Right lobe of liver (tissue), 6 donors: ENCODE measurements around the gene PTPN5. TPM values are rescaled to one million over a fixed set of nuclear protein-coding genes. Genes with fewer than 3 reads are reported as not detected.

Experiments used
- ATAC-seq, 4 donors: fragments of 200-7000 bp; cut with Tn5 transposase; one replicate each; pipeline ENCODE4 v1.9.1; 2020; ENCODE audit warnings: mild to moderate bottlenecking in 4 of 4, moderate library complexity in 4 of 4
- DNase-seq, 3 donors: peaks; one replicate each; pipeline ENCODE4 v3.0.0-alpha.2; 2020
- H3K27ac ChIP-seq, 3 donors: fragments of 200-600 bp; one replicate each; pipeline ENCODE4 v1.8.0; 2022
- H3K27me3 ChIP-seq, 2 donors: fragments of 200-600 bp; one replicate each; pipeline ENCODE4 v1.8.0; 2022
- H3K36me3 ChIP-seq, 4 donors: fragments of 200-600 bp; sonication (generic) in 1 of 4; one replicate each; pipeline versions ENCODE4 v1.5.1 to v1.8.0; 2017 to 2022; ENCODE audit warnings: control low read depth in 1 of 4
- H3K4me1 ChIP-seq, 4 donors: fragments of 200-600 bp; sonication (generic) in 1 of 4; one replicate each; pipeline versions ENCODE4 v1.5.1 to v1.8.0; 2017 to 2022; ENCODE audit warnings: control low read depth in 1 of 4
- H3K4me3 ChIP-seq, 3 donors: fragments of 200-600 bp; one replicate each; pipeline ENCODE4 v1.8.0; 2022
- H3K9me3 ChIP-seq, 4 donors: fragments of 200-600 bp; sonication (generic) in 1 of 4; one replicate each; pipeline versions ENCODE4 v1.5.1 to v1.8.0; 2017 to 2022; ENCODE audit warnings: control low read depth in 1 of 4
- POLR2A ChIP-seq: fragments of 450-650 bp; IDR thresholded peaks from one replicate; pipeline ENCODE4 v1.6.1; 2017; ENCODE audit warnings: antibody characterized with exemption, mild to moderate bottlenecking
- WGBS: methylation state at CpG from one replicate; pipeline ENCODE4 v1.1.6; 2018; ENCODE audit warnings: low coverage, low lambda C conversion rate; ENCODE audit not compliant: insufficient coverage; ENCODE audit errors: missing lambda C conversion rate; 5-methylcytosine and 5-hydroxymethylcytosine counted together
- intact Hi-C, 2 donors: fragments of 100-400 bp; cut with DNase I; formaldehyde crosslinking; loops; one replicate each; pipeline versions ENCODE4 v1.11.2 to v1.14.1; 2022
- total RNA-seq, 6 experiments: library from RNA; depleted of rRNA in 2 of 6; stranded (reverse); fragments of >200 nt in 2 of 6; fragmentation: NEBNext Ultra II Directional in 3 of 6; extraction: Animal tissue kit (Norgen Biotek cat#: 25700) in 3 of 6; gene quantifications; one replicate each; pipeline versions ENCODE4 v1.1.0 to v1.2.4, GENCODE V29; 2016 to 2023
- TF ChIP-seq, protein P1 (sequence below), 4 donors: fragments of 200-600 bp in 3 of 4; fragments of 450-650 bp in 1 of 4; IDR thresholded peaks; one replicate each; pipeline versions ENCODE4 v1.5.1 to v1.8.0; 2016 to 2022; ENCODE audit warnings: antibody characterized with exemption in 4 of 4, mild to moderate bottlenecking in 2 of 4
- donor health status: DM: no; HTN: yes; CAD: no.
- donor health status: DM: no; HTN: no; CAD: no.
- donor health status: DM: no; HTN: no; CAD: no.
- donor health status: DM: no; HTN: yes; CAD: no.
- donor health status: DM: no; HTN: yes; CAD: no.

PTPN5 gene
- total RNA-seq, 6 experiments from 2014 or later, result not detected

DNA sequence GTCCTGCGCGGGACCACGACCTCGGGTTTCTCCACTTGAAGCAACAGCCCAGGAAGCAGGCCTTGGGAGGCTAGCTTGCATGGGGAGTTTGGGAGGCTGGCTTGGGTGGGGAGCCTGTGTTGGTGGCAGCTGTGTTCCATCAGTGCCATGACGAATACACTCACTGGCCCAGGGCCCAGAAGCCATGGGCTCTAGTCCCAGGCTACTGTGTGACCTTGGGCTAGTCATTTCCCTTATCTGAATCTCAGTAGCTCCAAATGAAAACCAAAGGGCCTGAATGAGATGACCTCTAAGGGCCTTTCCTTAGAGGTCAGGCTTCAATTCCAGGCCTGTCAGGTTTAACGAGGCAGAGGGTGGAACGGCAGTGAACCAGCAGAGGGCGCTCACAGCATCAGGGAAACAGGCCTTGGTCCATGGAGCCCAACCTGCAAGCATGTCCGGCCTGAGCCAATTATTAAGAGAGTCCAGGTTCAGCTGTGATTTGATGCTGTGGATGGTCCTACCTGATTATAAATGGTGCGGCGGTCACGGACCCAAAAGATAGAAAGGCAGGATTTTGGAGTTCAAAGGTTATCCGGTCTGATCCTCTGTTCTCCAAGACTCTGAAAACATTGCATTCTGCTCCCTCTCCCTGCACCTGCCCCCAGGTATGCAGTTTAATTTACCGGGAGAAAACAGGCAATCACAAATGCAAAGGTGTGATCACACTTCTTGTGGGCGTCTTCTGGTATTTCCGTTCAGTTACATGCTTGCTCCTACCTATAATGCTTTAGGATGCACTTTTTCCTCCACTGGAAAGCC is 15.9 kb downstream of the PTPN5 start:
- H3K4me3 ChIP-seq, result no peak overlapping the region
- TF ChIP-seq, protein P1, sequence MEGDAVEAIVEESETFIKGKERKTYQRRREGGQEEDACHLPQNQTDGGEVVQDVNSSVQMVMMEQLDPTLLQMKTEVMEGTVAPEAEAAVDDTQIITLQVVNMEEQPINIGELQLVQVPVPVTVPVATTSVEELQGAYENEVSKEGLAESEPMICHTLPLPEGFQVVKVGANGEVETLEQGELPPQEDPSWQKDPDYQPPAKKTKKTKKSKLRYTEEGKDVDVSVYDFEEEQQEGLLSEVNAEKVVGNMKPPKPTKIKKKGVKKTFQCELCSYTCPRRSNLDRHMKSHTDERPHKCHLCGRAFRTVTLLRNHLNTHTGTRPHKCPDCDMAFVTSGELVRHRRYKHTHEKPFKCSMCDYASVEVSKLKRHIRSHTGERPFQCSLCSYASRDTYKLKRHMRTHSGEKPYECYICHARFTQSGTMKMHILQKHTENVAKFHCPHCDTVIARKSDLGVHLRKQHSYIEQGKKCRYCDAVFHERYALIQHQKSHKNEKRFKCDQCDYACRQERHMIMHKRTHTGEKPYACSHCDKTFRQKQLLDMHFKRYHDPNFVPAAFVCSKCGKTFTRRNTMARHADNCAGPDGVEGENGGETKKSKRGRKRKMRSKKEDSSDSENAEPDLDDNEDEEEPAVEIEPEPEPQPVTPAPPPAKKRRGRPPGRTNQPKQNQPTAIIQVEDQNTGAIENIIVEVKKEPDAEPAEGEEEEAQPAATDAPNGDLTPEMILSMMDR (IDR thresholded peaks at IDR 0.05), result peak; percentile 42 to 85 (median 60)
- no peak for TF ChIP-seq POLR2A
- no peaks in the 10 kb centered on the region for H3K4me1 ChIP-seq
- DNase-seq (peak; percentile 64 to 70 (median 68)), ATAC-seq (peak; percentile 64 to 89 (median 80))
- intact Hi-C loops, result no loop called here
- no peak overlapping the region for H3K27ac ChIP-seq
- 61% methylated on average over 12 of the region's 16 CpGs for WGBS
- H3K36me3 ChIP-seq, result no peaks in the 10 kb centered on the region
- H3K27me3 ChIP-seq, result no peaks in the 10 kb centered on the region
- no peaks in the 10 kb centered on the region for H3K9me3 ChIP-seq

DNA sequence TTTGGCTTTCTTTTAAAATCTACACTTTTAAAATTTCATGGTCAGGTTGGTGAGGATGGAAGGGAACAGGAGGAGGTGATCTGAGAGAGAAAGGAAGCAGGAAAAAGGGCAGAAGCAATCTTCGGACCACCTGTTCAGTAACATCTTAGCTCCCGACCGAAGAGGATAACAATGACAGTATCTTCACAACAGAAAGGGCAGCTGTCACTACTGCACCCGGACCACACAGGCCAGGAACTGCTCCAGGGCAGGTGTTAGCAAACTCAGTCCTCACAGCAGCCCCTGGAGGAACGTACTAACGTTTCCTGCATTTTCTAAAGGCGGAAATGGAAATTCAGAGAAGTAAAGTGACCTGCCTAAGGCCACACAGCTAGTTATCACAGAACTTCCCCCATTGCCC is 16.8 kb downstream of the PTPN5 start:
- no peak overlapping the region for H3K4me3 ChIP-seq
- intact Hi-C loops, result no loop called here
- H3K36me3 ChIP-seq, result no peaks in the 10 kb centered on the region
- DNase-seq (no peak), ATAC-seq (no peak)
- no peaks in the 10 kb centered on the region for H3K9me3 ChIP-seq
- no peaks in the 10 kb centered on the region for H3K4me1 ChIP-seq
- TF ChIP-seq, protein P1 (IDR thresholded peaks at IDR 0.05), result no peak
- TF ChIP-seq POLR2A, result no peak
- no peaks in the 10 kb centered on the region for H3K27me3 ChIP-seq
- 57% methylated on average over 6 of the region's 7 CpGs for WGBS
- no peak overlapping the region for H3K27ac ChIP-seq

DNA sequence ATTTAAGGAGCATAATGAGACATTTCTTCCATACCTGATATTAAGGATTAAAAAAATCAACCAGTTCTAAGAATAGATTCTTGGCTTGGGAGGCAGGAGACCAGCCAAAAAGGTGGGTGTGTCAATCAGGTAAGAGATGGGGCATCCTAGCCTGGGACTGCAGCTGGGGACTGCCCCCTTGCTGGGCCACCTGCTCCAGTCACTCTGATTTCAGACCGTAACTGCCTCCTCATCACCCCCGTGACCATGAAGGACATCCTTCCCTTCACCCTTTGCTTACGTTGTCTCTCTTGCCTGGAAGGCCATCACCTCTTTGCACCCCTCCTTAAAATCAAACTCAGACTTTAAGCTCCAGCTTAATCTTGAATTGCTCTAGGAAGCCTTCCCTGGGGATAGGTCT is 17.9 kb downstream of the PTPN5 start:
- ATAC-seq (no peak), DNase-seq (no peak)
- intact Hi-C loops, result no loop called here
- Histone ChIP-seq H3K27ac (no peak overlapping the region), H3K4me3 (no peak overlapping the region), H3K36me3 (no peaks in the 10 kb centered on the region), H3K4me1 (no peaks in the 10 kb centered on the region), H3K9me3 (no peaks in the 10 kb centered on the region), H3K27me3 (no peaks in the 10 kb centered on the region)
- TF ChIP-seq, protein P1 (IDR thresholded peaks at IDR 0.05), result no peak
- TF ChIP-seq POLR2A, result no peak
- WGBS, result 55% methylated on average over 3 of the region's 3 CpGs

DNA sequence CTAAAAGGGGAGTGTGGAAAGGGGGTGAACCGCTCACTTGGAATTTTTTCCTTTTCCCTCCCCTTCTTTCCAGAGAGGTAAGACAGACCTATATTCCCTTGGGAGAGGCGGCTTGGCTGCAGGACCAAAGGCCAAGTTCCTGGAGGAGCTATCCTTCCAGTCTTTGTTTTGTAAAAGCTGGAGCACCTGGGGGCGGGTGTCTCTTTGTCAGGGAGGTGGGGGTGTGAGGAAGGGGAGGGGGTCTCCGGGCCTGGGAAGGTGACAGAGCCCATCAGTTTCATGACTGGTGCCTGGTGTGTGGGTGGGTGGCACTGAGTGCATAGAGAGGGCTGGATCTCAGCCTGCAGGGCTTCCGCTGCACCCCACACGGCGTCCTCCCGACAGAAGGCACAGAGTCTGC is 18.5 kb downstream of the PTPN5 start:
- H3K4me3 ChIP-seq, result no peak overlapping the region
- ATAC-seq, result no peak
- no peak overlapping the region for H3K27ac ChIP-seq
- H3K36me3 ChIP-seq, result no peaks in the 10 kb centered on the region
- H3K27me3 ChIP-seq, result no peaks in the 10 kb centered on the region
- no peaks in the 10 kb centered on the region for H3K9me3 ChIP-seq
- no peaks in the 10 kb centered on the region for H3K4me1 ChIP-seq
- no peak for DNase-seq
- WGBS, result 83% methylated on average over 2 of the region's 8 CpGs
- TF ChIP-seq POLR2A, result no peak
- TF ChIP-seq, protein P1 (IDR thresholded peaks at IDR 0.05), result no peak
- intact Hi-C loops, result no loop called here
